Prostate gland (tissue), 2 donors: ENCODE results near the gene LMBRD1.

ENCODE experiments used
- POLR2A ChIP-seq: fragments of 450-650 bp; IDR thresholded peaks from one replicate; pipeline ENCODE4 v1.6.1; 2016; ENCODE audit warnings: antibody characterized with exemption, mild to moderate bottlenecking
- POLR2AphosphoS5 ChIP-seq: sonication (generic); formaldehyde crosslinking; IDR thresholded peaks from one replicate; pipeline ENCODE4 v1.6.1; 2017; ENCODE audit warnings: antibody characterized with exemption
- TF ChIP-seq, protein P1 (sequence below), 4 experiments: fragments of 200-600 bp in 2 of 4; fragments of 450-650 bp in 2 of 4; sonication (generic) in 2 of 4; IDR thresholded peaks; 1 replicate in 3 of 4; 2 replicates in 1 of 4; pipeline ENCODE4 v1.5.1; 2016 to 2019; ENCODE audit warnings: antibody characterized with exemption in 4 of 4, mild to moderate bottlenecking in 2 of 4, moderate library complexity in 2 of 4

DNA sequence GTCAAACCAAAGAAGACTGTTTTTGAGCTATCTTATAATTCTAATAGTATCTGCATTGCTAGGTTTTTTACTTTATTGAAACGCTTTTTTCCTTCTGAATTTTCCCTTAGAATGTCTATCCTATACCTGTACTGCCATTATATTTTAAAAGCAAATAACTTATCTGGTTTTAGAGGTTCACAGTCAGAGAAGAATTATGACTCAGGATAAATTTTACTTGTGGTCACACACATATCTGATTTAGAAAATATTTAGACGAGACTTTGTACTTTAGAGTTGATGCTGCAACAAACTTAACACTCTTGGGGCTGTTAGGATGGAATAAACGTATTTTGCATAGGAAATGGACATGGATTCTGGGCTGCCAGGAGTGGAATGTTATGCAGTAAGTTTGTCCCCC lies 33.0 kb downstream of the LMBRD1 start:
- TF ChIP-seq POLR2A (no peak), POLR2AphosphoS5 (no peak)
- TF ChIP-seq, protein P1, sequence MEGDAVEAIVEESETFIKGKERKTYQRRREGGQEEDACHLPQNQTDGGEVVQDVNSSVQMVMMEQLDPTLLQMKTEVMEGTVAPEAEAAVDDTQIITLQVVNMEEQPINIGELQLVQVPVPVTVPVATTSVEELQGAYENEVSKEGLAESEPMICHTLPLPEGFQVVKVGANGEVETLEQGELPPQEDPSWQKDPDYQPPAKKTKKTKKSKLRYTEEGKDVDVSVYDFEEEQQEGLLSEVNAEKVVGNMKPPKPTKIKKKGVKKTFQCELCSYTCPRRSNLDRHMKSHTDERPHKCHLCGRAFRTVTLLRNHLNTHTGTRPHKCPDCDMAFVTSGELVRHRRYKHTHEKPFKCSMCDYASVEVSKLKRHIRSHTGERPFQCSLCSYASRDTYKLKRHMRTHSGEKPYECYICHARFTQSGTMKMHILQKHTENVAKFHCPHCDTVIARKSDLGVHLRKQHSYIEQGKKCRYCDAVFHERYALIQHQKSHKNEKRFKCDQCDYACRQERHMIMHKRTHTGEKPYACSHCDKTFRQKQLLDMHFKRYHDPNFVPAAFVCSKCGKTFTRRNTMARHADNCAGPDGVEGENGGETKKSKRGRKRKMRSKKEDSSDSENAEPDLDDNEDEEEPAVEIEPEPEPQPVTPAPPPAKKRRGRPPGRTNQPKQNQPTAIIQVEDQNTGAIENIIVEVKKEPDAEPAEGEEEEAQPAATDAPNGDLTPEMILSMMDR (IDR thresholded peaks at IDR 0.05), result no peak
